GM12878 (cell line): ENCODE data around the gene WDFY4. TPM values are rescaled to one million over a fixed set of nuclear protein-coding genes. Genes with fewer than 3 reads are reported as not detected.
A peak's percentile ranks its signal among the peaks of the same experiment; 100 is the strongest.

ENCODE experiments used
- ATAC-seq: fragments of 200-7000 bp; cut with Tn5 transposase; 3 replicates; pipeline ENCODE4 v1.9.1; 2020; ENCODE audit warnings: mild to moderate bottlenecking, moderate library complexity
- BruUV-seq: library from RNA; stranded (reverse); fragments of 400-500 nt; replicated peaks from 2 replicates; lab custom pipeline; 2021; lab: Mats Ljungman, UMichigan
- CTCF ChIA-PET: fragments of 300-600 bp; sonication (Branson Sonifier 250); formaldehyde crosslinking; extraction: SDS; loops from one replicate; lab custom pipeline; 2021; ENCODE audit warnings: inconsistent platforms; lab: Yijun Ruan, JAX
- POLR2A ChIA-PET: fragments of 350-600 bp; formaldehyde crosslinking; extraction: SDS; loops from one replicate; lab custom pipeline; 2021; ENCODE audit warnings: inconsistent platforms; lab: Charles Lee
- RAD21 ChIA-PET: fragments of 300-600 bp; sonication (Branson Sonifier 250); formaldehyde crosslinking; loops from one replicate; lab custom pipeline; 2023; ENCODE audit warnings: antibody characterized with exemption; ENCODE audit not compliant: unreplicated experiment; lab: Charles Lee
- SMC1A ChIA-PET: fragments of 300-600 bp; sonication (Branson Sonifier 250); formaldehyde crosslinking; loops from one replicate; lab custom pipeline; 2023; ENCODE audit not compliant: unreplicated experiment, uncharacterized antibody; lab: Charles Lee
- DNase-seq: peaks from one replicate; pipeline ENCODE4 v3.0.0-alpha.2; 2011; ENCODE audit warnings: low read depth, low spot score
- FAIRE-seq: peaks from 3 replicates; lab custom pipeline; 2011; peaks lifted over from hg19 to GRCh38; lab: Jason Lieb, UNC
- H2AFZ ChIP-seq: 2 replicates; pipeline ENCODE4 v1.6.0; 2011; ENCODE audit warnings: low read depth, low read length, control low read depth; ENCODE audit not compliant: control insufficient read depth
- H3K27ac ChIP-seq: 2 replicates; pipeline ENCODE4 v1.5.1; 2011; ENCODE audit warnings: control low read depth; ENCODE audit not compliant: control insufficient read depth, insufficient read depth
- H3K27me3 ChIP-seq, 2 experiments: replicated peaks in 1 of 2; 2 replicates each; pipeline versions ENCODE4 v1.6.0 to v1.6.1; 2011; ENCODE audit warnings: low read length in 1 of 2; ENCODE audit not compliant: control insufficient read depth in 2 of 2, insufficient read depth in 2 of 2
- H3K36me3 ChIP-seq, 2 experiments: 2 replicates each; pipeline ENCODE4 v1.5.1; 2011; ENCODE audit warnings: low read length in 1 of 2; ENCODE audit not compliant: control insufficient read depth in 2 of 2, insufficient read depth in 2 of 2
- H3K4me1 ChIP-seq: 2 replicates; pipeline ENCODE4 v1.6.1; 2011; ENCODE audit warnings: mild to moderate bottlenecking, low read length, moderate library complexity, mixed read lengths; ENCODE audit not compliant: control insufficient read depth, insufficient read depth
- H3K4me2 ChIP-seq: 2 replicates; pipeline ENCODE4 v1.6.0; 2011; ENCODE audit warnings: control low read depth; ENCODE audit not compliant: control insufficient read depth, insufficient read depth
- H3K4me3 ChIP-seq: fragments of 200-600 bp; sonication (generic); 2 replicates; pipeline ENCODE4 v1.5.1; 2016
- H3K79me2 ChIP-seq: 2 replicates; pipeline ENCODE4 v1.6.0; 2011; ENCODE audit warnings: low read length; ENCODE audit not compliant: control insufficient read depth, insufficient read depth
- H3K9ac ChIP-seq: 2 replicates; pipeline ENCODE4 v1.8.0; 2011; ENCODE audit warnings: low read length, control low read depth, mixed read lengths; ENCODE audit not compliant: control insufficient read depth, insufficient read depth
- H3K9me3 ChIP-seq: replicated peaks from 3 replicates; pipeline ENCODE4 v1.5.1; 2011; ENCODE audit warnings: mild to moderate bottlenecking, low read length; ENCODE audit not compliant: control insufficient read depth, insufficient read depth
- H4K20me1 ChIP-seq: 2 replicates; pipeline ENCODE4 v1.6.0; 2011; ENCODE audit not compliant: control insufficient read depth, insufficient read depth
- HCFC1 ChIP-seq: fragments of 150-350 bp; IDR thresholded peaks from 2 replicates; pipeline ENCODE4 v1.6.1; 2014; ENCODE audit warnings: low read length
- IKZF2 ChIP-seq, 2 experiments: fragments of 450-650 bp; IDR thresholded peaks; 2 replicates each; pipeline ENCODE4 v1.6.1; 2017; ENCODE audit warnings: mild to moderate bottlenecking in 2 of 2, moderate library complexity in 2 of 2
- KLF5 ChIP-seq: fragments of 450-650 bp; IDR thresholded peaks from 2 replicates; pipeline ENCODE4 v1.6.1; 2014; ENCODE audit warnings: mild to moderate bottlenecking; ENCODE audit not compliant: partially characterized antibody
- LARP7 ChIP-seq: fragments of 450-650 bp; IDR thresholded peaks from 2 replicates; pipeline ENCODE4 v1.6.1; 2017; ENCODE audit warnings: mild to moderate bottlenecking
- MLLT1 ChIP-seq: fragments of 450-650 bp; IDR thresholded peaks from 2 replicates; pipeline ENCODE4 v1.6.1; 2016; ENCODE audit warnings: mild to moderate bottlenecking
- NRF1 ChIP-seq: conservative IDR thresholded peaks from 2 replicates; pipeline ENCODE4 v1.6.1; 2011; ENCODE audit warnings: mild to moderate bottlenecking, low read depth, low read length, improper control_type of control experiment
- PAX5 ChIP-seq: IDR thresholded peaks from 2 replicates; pipeline ENCODE4 v1.6.1; 2011; ENCODE audit warnings: low read depth, low read length, borderline replicate concordance
- POLR2AphosphoS5 ChIP-seq: IDR thresholded peaks from 2 replicates; pipeline ENCODE4 v1.6.1; 2011; ENCODE audit warnings: mild to moderate bottlenecking, low read length, inconsistent platforms
- SP1 ChIP-seq: IDR thresholded peaks from one replicate; pipeline ENCODE4 v1.6.1; 2011; ENCODE audit warnings: low read depth, low read length
- SRF ChIP-seq, 2 experiments: IDR thresholded peaks; 2 replicates each; pipeline ENCODE4 v1.6.1; 2011; ENCODE audit warnings: low read depth in 2 of 2, low read length in 2 of 2, mild to moderate bottlenecking in 1 of 2, moderate library complexity in 1 of 2
- SUZ12 ChIP-seq: fragments of 200-600 bp; sonication (generic); IDR thresholded peaks from one replicate; pipeline ENCODE4 v1.6.1; 2018; ENCODE audit warnings: antibody characterized with exemption, mild to moderate bottlenecking; ENCODE audit not compliant: unreplicated experiment
- ZNF384 ChIP-seq: IDR thresholded peaks from 2 replicates; pipeline ENCODE4 v1.6.1; 2012; ENCODE audit warnings: low read depth, mild to moderate bottlenecking, low read length, improper control_type of control experiment, borderline replicate concordance
- ZZZ3 ChIP-seq: IDR thresholded peaks from 2 replicates; pipeline ENCODE4 v1.6.1; 2011; ENCODE audit warnings: low read depth; ENCODE audit not compliant: control insufficient read depth, insufficient read length
- WGBS: methylation state at CpG from one replicate; pipeline ENCODE4 v1.1.6; 2016; ENCODE audit warnings: low lambda C conversion rate; ENCODE audit not compliant: insufficient replicate concordance, insufficient coverage; ENCODE audit errors: missing lambda C conversion rate; 5-methylcytosine and 5-hydroxymethylcytosine counted together
- in situ Hi-C: fragments of 300-500 bp; cut with MboI; formaldehyde crosslinking; loops from 9 replicates; pipeline ENCODE4 v1.14.3; 2018; ENCODE audit warnings: mixed read lengths
- intact Hi-C: fragments of 100-400 bp; cut with micrococcal nuclease; formaldehyde crosslinking; loops from one replicate; pipeline ENCODE4 v1.14.2; 2022; ENCODE audit not compliant: unreplicated experiment
- polyA plus RNA-seq, 11 experiments: library from polyadenylated mRNA; depleted of rRNA in 4 of 11; unstranded in 6 of 11; stranded (reverse) in 5 of 11; fragments of >200 nt; fragmentation: Nextera tagmentation in 4 of 11; fragmentation: Illumina TruSeq in 1 of 11; extraction: Ambion mirVana in 4 of 11; extraction: Trizol in 1 of 11; gene quantifications; 1 replicate in 1 of 11; 2 replicates in 10 of 11; pipeline versions ENCODE4 v1.2.1 to v1.2.3, GENCODE V29; 2011 to 2016; ENCODE audit warnings: inconsistent platforms in 2 of 11, missing spikeins in 2 of 11, low read depth in 1 of 11
- total RNA-seq, 4 experiments: library from RNA; depleted of rRNA in 3 of 4; stranded (reverse); fragments of >200 nt in 3 of 4; fragmentation: Illumina TruSeq in 1 of 4; extraction: Trizol in 1 of 4; gene quantifications; 2 replicates each; pipeline versions ENCODE4 v1.2.1 to v1.2.3, GENCODE V29; 2013 to 2021
- TF ChIP-seq, protein P1 (sequence below): fragments of 450-650 bp; IDR thresholded peaks from 2 replicates; pipeline ENCODE4 v1.6.1; 2016; ENCODE audit warnings: mild to moderate bottlenecking, moderate library complexity, borderline replicate concordance
- TF ChIP-seq, protein P2 (sequence below): fragments of 450-650 bp; IDR thresholded peaks from 2 replicates; pipeline ENCODE4 v1.6.1; 2017; ENCODE audit warnings: mild to moderate bottlenecking, moderate library complexity

The WDFY4 gene
- total and polyA plus RNA-seq, 10 of the 15 experiments (the other 5 are each of a cell fraction or from before 2014, with no cell fraction given): 13.5 to 132 (median 47.3) TPM

- no TSS peak for BruUV-seq
- ChIA-PET RAD21 (interaction anchor here (0.6 to 4.8 kb wide), 13 partner anchors 12 to 478 kb away, joined by 3 to 87 read pairs (median 8); no protein-coding TSS in a partner anchor), CTCF (interaction anchor here (1.6 to 6.0 kb wide), 5 partner anchors 11 to 19 kb away, joined by 10 to 28 read pairs (median 17); no protein-coding TSS in a partner anchor), POLR2A (interaction anchor here (0.6 to 5.8 kb wide), 12 partner anchors 10 to 676 kb away, joined by 3 to 79 read pairs (median 5); no protein-coding TSS in a partner anchor), SMC1A (interaction anchor here (0.6 to 4.7 kb wide), 11 partner anchors 10 to 412 kb away, joined by 3 to 85 read pairs (median 4); no protein-coding TSS in a partner anchor)
- FAIRE-seq (peak; percentile 86), DNase-seq (no peak), ATAC-seq (peak; percentile 58)
- peak overlapping the region; percentile 93 for H3K4me2 ChIP-seq
- H3K9me3 ChIP-seq: no peaks in the 10 kb centered on the region
- no peaks in the 10 kb centered on the region for H4K20me1 ChIP-seq
- intact Hi-C loops (loop anchor here (1.0 to 10.0 kb wide), 3 partner anchors 12 to 501 kb away; partner anchors contain the start of gene TMEM273), in situ Hi-C loops (no loop called here)
- peak overlapping the region; percentile 96 for H3K27ac ChIP-seq
- H3K27me3 ChIP-seq: no peaks in the 10 kb centered on the region
- peak overlapping the region; percentile 88 for H3K9ac ChIP-seq
- H3K4me3 ChIP-seq: peak overlapping the region; percentile 70
- peak overlapping the region; percentile 76 for H2AFZ ChIP-seq
- no peaks in the 10 kb centered on the region for H3K36me3 ChIP-seq
- H3K79me2 ChIP-seq: peaks cover 41% of the 10 kb centered on the region
- WGBS: 0% methylated on average over 3 of the region's 5 CpGs
- H3K4me1 ChIP-seq: peaks cover 28% of the 10 kb centered on the region
- TF ChIP-seq NRF1: no peak
- no peak for TF ChIP-seq ZZZ3
- TF ChIP-seq LARP7: no peak
- TF ChIP-seq ZNF384: peak; percentile 66; the same call in 1 of the 2 replicates
- TF ChIP-seq SUZ12: no peak
- TF ChIP-seq MLLT1: no peak
- TF ChIP-seq POLR2AphosphoS5: no peak
- TF ChIP-seq KLF5: no peak
- TF ChIP-seq, protein P1, sequence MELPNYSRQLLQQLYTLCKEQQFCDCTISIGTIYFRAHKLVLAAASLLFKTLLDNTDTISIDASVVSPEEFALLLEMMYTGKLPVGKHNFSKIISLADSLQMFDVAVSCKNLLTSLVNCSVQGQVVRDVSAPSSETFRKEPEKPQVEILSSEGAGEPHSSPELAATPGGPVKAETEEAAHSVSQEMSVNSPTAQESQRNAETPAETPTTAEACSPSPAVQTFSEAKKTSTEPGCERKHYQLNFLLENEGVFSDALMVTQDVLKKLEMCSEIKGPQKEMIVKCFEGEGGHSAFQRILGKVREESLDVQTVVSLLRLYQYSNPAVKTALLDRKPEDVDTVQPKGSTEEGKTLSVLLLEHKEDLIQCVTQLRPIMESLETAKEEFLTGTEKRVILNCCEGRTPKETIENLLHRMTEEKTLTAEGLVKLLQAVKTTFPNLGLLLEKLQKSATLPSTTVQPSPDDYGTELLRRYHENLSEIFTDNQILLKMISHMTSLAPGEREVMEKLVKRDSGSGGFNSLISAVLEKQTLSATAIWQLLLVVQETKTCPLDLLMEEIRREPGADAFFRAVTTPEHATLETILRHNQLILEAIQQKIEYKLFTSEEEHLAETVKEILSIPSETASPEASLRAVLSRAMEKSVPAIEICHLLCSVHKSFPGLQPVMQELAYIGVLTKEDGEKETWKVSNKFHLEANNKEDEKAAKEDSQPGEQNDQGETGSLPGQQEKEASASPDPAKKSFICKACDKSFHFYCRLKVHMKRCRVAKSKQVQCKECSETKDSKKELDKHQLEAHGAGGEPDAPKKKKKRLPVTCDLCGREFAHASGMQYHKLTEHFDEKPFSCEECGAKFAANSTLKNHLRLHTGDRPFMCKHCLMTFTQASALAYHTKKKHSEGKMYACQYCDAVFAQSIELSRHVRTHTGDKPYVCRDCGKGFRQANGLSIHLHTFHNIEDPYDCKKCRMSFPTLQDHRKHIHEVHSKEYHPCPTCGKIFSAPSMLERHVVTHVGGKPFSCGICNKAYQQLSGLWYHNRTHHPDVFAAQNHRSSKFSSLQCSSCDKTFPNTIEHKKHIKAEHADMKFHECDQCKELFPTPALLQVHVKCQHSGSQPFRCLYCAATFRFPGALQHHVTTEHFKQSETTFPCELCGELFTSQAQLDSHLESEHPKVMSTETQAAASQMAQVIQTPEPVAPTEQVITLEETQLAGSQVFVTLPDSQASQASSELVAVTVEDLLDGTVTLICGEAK: no peak
- no peak for TF ChIP-seq SRF (IDR thresholded peaks at IDR 0.05; ENCODE audit: low read depth in 2 of 2, low read length in 2 of 2)
- peak; percentile 54 for TF ChIP-seq SP1
- TF ChIP-seq IKZF2 (IDR thresholded peaks at IDR 0.05): no peak; a peak in 2 of 4 replicates
- TF ChIP-seq, protein P2, sequence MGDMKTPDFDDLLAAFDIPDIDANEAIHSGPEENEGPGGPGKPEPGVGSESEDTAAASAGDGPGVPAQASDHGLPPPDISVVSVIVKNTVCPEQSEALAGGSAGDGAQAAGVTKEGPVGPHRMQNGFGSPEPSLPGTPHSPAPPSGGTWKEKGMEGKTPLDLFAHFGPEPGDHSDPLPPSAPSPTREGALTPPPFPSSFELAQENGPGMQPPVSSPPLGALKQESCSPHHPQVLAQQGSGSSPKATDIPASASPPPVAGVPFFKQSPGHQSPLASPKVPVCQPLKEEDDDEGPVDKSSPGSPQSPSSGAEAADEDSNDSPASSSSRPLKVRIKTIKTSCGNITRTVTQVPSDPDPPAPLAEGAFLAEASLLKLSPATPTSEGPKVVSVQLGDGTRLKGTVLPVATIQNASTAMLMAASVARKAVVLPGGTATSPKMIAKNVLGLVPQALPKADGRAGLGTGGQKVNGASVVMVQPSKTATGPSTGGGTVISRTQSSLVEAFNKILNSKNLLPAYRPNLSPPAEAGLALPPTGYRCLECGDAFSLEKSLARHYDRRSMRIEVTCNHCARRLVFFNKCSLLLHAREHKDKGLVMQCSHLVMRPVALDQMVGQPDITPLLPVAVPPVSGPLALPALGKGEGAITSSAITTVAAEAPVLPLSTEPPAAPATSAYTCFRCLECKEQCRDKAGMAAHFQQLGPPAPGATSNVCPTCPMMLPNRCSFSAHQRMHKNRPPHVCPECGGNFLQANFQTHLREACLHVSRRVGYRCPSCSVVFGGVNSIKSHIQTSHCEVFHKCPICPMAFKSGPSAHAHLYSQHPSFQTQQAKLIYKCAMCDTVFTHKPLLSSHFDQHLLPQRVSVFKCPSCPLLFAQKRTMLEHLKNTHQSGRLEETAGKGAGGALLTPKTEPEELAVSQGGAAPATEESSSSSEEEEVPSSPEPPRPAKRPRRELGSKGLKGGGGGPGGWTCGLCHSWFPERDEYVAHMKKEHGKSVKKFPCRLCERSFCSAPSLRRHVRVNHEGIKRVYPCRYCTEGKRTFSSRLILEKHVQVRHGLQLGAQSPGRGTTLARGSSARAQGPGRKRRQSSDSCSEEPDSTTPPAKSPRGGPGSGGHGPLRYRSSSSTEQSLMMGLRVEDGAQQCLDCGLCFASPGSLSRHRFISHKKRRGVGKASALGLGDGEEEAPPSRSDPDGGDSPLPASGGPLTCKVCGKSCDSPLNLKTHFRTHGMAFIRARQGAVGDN: no peak
- no peak for TF ChIP-seq HCFC1
- TF ChIP-seq PAX5: peak; percentile 96
Measured at GRCh38 chr10:48683868-48684267, 805 bp upstream of the WDFY4 start.
